GM20000 (cell line): ENCODE results near the gene MAPK8.

ENCODE experiments used
- DNase-seq: peaks from one replicate; pipeline ENCODE4 v3.0.0; 2012; ENCODE audit warnings: low spot score
- TF ChIP-seq, protein P1 (sequence below): IDR thresholded peaks from 2 replicates; pipeline ENCODE4 v1.5.1; 2012; ENCODE audit warnings: mild to moderate bottlenecking, control low read depth; ENCODE audit errors: extremely low read depth, missing control alignments

MAPK8 gene

DNA sequence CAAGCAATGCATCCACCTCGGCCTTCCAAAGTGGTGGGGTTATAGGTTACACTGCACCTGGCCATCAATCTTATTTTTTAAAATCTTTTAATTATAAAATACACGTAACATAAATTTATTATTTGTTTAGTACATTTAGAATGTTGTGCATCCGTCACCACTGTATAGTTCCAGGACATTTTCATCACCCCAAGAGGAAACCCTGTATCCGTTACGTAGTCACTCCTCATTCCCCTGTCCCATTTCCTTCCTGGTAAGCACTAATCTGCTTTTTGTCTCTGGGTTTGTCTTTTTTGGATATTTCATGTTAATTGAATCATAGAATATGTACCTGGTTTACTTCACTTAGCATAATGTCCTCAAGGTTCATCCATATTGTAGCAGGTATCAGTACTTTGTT is 51.2 kb downstream of the MAPK8 start:
- DNase-seq = no peak
- TF ChIP-seq, protein P1, sequence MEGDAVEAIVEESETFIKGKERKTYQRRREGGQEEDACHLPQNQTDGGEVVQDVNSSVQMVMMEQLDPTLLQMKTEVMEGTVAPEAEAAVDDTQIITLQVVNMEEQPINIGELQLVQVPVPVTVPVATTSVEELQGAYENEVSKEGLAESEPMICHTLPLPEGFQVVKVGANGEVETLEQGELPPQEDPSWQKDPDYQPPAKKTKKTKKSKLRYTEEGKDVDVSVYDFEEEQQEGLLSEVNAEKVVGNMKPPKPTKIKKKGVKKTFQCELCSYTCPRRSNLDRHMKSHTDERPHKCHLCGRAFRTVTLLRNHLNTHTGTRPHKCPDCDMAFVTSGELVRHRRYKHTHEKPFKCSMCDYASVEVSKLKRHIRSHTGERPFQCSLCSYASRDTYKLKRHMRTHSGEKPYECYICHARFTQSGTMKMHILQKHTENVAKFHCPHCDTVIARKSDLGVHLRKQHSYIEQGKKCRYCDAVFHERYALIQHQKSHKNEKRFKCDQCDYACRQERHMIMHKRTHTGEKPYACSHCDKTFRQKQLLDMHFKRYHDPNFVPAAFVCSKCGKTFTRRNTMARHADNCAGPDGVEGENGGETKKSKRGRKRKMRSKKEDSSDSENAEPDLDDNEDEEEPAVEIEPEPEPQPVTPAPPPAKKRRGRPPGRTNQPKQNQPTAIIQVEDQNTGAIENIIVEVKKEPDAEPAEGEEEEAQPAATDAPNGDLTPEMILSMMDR = no peak

DNA sequence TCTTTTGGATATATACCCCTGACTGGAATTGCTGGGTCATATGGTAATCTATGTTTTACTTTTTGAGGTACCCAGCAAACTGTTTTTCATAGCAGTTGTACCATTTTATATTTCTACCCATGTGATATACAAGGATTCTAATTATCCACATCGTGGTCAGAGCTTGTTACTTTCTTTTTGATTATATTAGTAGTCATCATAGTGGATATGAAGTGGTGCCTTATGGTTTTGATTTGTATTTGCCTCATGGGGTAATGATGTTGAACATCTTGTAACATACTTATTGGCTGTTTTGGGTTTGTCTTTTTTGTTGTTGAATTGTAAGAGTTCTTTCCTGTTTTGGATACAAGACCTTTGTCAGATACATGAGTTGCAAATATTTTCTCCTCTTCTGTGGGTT is 51.7 kb downstream of the MAPK8 start:
- TF ChIP-seq, protein P1 = no peak
- no peak for DNase-seq

DNA sequence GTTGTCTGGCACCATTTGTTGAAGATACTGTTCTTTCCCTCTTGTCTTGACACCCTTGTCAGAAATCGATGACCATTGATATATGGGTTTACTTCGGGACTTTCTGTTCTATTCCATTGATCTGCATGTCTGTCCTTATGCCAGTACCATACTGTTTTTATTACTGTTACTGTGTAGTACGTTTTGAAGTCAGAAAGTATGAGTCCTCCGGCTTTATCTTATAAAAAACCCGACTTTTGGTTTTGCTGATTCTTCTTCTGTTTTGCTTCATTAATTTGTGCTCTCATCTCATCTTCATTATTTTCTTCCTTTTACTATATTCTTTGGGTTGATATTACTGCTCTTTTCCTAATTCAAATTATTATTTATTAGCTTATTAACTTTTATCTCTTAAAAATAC is 52.4 kb downstream of the MAPK8 start:
- no peak for DNase-seq

DNA sequence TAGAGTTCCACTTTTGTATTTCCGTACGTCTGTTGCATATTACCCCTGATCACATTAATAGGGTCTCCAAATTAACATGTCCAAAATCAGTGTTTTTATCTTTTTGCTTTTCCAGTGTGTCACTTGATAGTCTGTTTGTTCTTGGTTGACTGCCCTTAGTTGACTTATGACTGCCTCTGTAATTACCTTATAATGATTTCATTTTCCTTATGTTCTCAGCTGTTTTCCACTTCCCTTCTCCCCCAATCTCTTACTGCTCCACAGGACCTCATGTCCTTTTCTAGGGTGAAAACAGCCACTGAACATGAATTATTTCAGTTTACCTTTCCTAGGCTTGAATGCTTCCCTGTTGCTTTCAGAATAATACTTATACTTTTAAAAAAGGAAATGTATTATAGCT is 54.7 kb downstream of the MAPK8 start:
- no peak for DNase-seq
- TF ChIP-seq, protein P1 = no peak

More for the DNA sequence above, 52.4 kb downstream of the MAPK8 start:
- TF ChIP-seq, protein P1 = no peak

DNA sequence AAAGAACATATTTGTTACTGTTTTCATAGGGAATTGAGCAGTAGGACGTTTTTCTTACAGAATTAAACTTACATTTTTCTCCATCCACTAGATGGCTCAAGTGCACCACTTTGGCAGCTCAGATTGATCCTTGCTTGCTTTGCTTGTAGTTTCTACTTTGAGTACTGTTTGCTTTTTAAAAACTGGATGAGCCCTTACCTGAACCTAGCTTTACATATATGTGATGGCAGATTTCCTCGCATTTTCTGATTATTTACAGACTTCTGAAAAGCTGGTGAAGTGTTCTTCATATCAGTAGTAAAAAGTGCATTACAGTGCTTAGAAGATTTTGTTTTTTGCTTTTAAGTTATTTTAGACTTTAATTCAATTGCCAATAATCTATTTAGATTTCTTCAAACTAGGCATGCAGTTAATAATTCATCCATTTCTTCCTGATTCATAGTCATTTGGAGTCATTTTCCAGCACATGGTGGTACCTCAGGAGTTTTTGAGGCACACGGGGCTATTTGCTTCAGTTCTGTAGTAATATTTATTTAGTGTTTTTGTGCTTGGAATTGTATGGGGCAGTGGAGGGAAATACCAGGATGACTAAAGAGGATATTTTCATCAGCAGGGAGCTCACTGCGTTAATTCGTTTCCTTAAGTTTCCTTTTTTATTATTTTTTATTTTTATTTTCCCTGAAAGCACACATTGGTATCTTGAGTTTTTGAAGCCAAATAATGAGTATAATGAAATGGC is 57.3 kb downstream of the MAPK8 start:
- TF ChIP-seq, protein P1 = peak; percentile 30
- DNase-seq = peak; percentile 42

DNA sequence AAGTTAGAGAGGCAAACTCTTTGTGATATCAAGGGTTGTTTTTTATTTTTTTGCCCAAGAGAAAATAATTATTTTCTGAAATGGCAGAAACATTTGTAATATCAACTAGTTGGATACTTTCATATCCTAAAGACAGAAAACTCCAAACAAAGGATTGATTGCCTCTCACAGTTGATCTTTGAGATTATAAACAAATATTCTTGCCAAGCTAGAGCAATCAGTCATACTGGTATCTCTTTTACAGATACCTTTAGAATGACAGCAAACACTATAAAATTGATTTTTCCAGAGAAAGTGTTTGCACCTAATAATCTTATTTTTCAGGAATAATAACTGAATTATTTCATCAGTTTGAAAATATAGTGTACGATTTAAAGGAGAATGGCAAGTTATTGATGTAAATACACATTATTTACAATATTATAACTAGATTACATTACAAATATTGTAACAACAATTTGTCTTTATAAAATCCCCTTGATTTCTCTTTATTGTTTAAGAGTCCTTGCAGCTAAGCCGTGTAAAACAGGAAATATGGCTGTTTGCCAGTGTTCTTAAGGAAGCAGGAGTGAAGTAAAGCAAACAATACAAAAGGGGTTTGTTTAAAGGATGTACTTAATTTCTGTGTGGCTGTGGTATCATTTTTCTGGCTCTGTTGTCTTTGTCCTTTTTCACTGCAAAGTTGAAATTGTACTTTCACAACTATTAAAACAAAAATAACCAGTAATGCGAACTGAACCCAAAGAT is 58.4 kb downstream of the MAPK8 start:
- no peak for DNase-seq
- TF ChIP-seq, protein P1 = no peak

DNA sequence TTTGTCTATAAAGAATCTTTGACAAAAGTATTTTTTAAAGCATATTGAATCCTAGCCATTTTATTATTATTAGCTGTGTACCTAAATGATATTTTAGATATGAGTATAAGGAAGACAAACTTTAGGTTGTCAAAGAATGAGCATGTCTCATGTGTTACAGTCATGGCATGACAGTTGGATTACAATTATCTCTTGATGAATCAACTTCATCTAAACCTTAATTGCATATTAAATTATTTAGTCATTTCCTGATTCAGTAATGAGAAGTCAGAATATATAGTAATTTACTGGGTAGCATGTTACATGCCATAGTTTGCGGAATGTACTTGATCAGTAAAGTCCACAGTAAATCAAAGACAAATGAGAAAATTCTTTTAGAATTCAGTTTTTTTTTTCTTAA is 59.2 kb downstream of the MAPK8 start:
- TF ChIP-seq, protein P1 = no peak
- DNase-seq = no peak
